GM12891 (cell line): Measurements from ENCODE around the gene SMG6.

Experiments used
- PAX5 ChIP-seq: IDR thresholded peaks from 2 replicates; pipeline ENCODE4 v1.6.1; 2011; ENCODE audit warnings: low read length, moderate library complexity, mild to moderate bottlenecking; ENCODE audit not compliant: insufficient read depth, severe bottlenecking
- POLR2A ChIP-seq: IDR thresholded peaks from 2 replicates; pipeline ENCODE4 v1.6.1; 2011; ENCODE audit warnings: low read depth, low read length, control low read depth
- POLR2AphosphoS5 ChIP-seq: IDR thresholded peaks from 2 replicates; pipeline ENCODE4 v1.6.1; 2011; ENCODE audit warnings: low read depth, low read length, control low read depth
- POU2F2 ChIP-seq: IDR thresholded peaks from 2 replicates; pipeline ENCODE4 v1.6.1; 2011; ENCODE audit warnings: low read depth, mild to moderate bottlenecking, control low read depth, low read length, moderate library complexity
- SPI1 ChIP-seq: IDR thresholded peaks from 2 replicates; pipeline ENCODE4 v1.6.1; 2011; ENCODE audit warnings: low read depth, low read length, control low read depth
- TAF1 ChIP-seq: IDR thresholded peaks from 2 replicates; pipeline ENCODE4 v1.6.1; 2011; ENCODE audit warnings: low read depth, low read length, control low read depth

DNA sequence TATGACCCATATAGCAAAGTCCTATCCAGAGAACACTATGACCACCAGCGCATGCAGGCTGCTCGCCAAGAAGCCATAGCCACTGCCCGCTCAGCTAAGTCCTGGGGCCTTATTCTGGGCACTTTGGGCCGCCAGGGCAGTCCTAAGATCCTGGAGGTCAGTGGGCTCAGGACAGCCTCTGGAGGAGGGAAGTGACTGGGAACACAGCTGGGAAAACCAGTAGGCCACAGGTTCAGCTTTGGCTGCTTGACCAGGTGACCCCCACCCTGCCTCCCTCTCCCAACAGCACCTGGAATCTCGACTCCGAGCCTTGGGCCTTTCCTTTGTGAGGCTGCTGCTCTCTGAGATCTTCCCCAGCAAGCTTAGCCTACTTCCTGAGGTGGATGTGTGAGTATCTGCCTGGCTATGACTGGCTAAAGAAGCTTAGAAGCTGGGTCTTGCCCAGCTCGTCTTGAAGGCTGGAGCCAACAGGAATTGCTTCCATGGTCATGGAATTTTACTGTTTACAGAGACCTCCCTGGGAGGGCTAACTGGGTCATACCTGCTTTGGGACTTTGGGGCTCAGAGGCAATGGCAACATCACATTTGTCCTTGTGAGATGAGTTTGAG lies 263.3 kb downstream of the SMG6 start:
- no peak for TF ChIP-seq POLR2A
- TF ChIP-seq POLR2AphosphoS5 = no peak
- no peak for TF ChIP-seq SPI1
- no peak for TF ChIP-seq TAF1
- TF ChIP-seq POU2F2 = no peak
- TF ChIP-seq PAX5 = no peak
